Measurements from ENCODE around the gene NOXO1.

DNA sequence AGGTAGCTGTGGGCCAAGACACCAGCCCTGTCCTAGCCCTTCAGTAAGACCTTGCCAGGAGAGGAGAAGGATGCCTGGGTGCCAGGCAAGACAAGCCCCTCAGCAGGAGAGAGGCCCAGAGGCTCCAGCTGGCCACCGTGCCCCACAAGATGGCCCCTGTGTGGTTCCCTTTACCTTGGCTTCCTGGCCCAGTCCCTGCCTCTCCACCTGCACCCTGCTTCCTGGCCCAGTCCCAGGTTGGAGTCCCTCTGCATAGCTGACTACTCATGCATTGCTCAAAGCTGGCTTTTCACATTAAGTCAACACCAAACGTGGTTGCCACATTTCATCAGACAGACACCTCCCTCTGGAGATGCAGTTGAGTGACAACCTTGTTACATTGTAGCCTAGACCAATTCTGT lies 12.5 kb upstream of the NOXO1 start:
- TF ChIP-seq, protein P1, sequence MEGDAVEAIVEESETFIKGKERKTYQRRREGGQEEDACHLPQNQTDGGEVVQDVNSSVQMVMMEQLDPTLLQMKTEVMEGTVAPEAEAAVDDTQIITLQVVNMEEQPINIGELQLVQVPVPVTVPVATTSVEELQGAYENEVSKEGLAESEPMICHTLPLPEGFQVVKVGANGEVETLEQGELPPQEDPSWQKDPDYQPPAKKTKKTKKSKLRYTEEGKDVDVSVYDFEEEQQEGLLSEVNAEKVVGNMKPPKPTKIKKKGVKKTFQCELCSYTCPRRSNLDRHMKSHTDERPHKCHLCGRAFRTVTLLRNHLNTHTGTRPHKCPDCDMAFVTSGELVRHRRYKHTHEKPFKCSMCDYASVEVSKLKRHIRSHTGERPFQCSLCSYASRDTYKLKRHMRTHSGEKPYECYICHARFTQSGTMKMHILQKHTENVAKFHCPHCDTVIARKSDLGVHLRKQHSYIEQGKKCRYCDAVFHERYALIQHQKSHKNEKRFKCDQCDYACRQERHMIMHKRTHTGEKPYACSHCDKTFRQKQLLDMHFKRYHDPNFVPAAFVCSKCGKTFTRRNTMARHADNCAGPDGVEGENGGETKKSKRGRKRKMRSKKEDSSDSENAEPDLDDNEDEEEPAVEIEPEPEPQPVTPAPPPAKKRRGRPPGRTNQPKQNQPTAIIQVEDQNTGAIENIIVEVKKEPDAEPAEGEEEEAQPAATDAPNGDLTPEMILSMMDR (IDR thresholded peaks at IDR 0.05; ENCODE audit: borderline replicate concordance, extremely low read depth, low read length, poor library complexity, severe bottlenecking) = no peak
- TF ChIP-seq EZH2 (IDR thresholded peaks at IDR 0.05; ENCODE audit: borderline replicate concordance, low read depth, low read length, severe bottlenecking) = no peak

All from DND-41 (cell line).